ENCODE measurements around the gene MCTS1. TPM values are rescaled to one million over a fixed set of nuclear protein-coding genes. Genes with fewer than 3 reads are reported as not detected.
"Not testable (repeated sequence)": the region's sequence is repeated elsewhere in the genome, so short reads cannot be mapped to it uniquely, and the experiment has no call there.

Gene MCTS1
- total RNA-seq, 8 experiments from 2014 or later: 48.9 to 116 (median 73.0) TPM

DNA sequence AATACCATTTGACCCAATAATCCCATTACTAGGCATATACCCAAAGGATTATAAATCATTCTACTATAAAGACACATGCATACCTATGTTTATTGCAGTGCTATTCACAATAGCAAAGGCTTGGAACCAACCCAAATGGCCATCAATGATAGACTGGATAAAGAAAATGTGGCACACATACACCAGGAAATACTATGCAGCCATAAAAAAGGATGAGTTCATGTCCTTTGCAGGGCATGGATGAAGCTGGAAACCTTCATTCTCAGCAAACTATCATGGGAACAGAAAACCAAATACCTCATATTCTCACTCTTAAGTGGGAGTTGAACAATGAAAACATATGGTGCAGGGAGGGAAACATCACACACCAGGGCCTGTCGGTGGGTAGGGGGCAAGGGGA lies 48.4 kb downstream of the MCTS1 start:
- not testable (repeated sequence) for H3K4me1 ChIP-seq (replicated peaks in 1 of 2); ATAC-seq (replicated peaks in 6 of 8); H3K4me3 ChIP-seq; H3K27ac ChIP-seq
- in situ Hi-C loops (cut with MboI; ENCODE audit: low pct_unique_long_range_greater_than_20kb in 2 of 9, low sequenced_read_pairs in 9 of 9, unreplicated experiment in 9 of 9): loop anchor here in 1 of 9 experiments (25.0 kb wide), 1 partner anchor 140 kb away; no protein-coding TSS in a partner anchor
- 57% methylated on average over 1 of the region's 1 CpG; no CpG with 5 or more reads in 9 of the 10 experiments for WGBS, 10 experiments

DNA sequence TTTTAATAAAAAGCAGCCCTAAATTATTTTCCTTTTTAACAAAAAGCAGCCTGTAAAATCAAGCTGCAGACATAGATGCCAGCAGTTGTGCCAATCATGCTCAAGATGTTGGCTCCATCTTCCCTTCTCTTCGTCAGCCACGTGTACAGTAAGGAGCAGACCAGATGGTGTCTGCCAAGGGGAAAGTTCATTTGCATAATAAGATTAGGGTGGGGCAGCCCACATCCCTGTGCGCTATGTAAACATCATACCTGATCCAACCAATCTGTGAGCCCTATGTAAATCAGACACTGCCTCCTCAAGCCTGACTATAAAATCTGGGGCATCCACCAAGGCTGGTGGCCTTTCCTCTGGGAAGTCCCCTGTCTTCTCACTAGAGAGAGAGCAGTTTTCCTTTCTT lies 49.1 kb downstream of the MCTS1 start:
- in situ Hi-C loops (cut with MboI; ENCODE audit: low pct_unique_long_range_greater_than_20kb in 2 of 9, low sequenced_read_pairs in 9 of 9, unreplicated experiment in 9 of 9): loop anchor here in 1 of 9 experiments (25.0 kb wide), 1 partner anchor 141 kb away; no protein-coding TSS in a partner anchor
- H3K4me3 ChIP-seq: no peak overlapping the region
- H3K4me1 ChIP-seq (replicated peaks in 1 of 2): no peaks in the 10 kb centered on the region
- 33 to 70% methylated on average over 2 of the region's 3 CpGs; no CpG with 5 or more reads in 8 of the 10 experiments for WGBS, 10 experiments
- no peak overlapping the region for H3K27ac ChIP-seq
- ATAC-seq (replicated peaks in 6 of 8): peak in 3 of 8 experiments; percentile 94 to 100 (median 99)

DNA sequence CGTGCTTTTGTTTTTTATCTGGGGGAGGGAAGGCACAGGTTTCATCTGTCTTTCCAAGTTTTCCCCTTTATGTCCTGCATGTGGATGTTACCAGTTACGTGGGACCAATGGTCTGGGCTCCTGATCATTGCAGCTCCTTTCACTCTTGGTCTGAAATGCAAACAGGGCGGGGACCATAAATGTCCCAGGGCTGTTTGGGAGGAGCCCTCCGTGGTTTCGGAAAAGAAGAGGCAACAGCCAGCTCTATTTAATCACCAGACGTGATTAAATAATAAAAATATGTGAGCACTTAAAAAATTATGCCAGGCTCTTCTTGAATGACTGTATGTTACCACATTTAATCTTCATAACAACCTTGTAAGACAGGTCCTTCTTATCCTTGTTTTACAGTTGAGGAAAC lies 56.7 kb downstream of the MCTS1 start:
- Histone ChIP-seq H3K27ac (no peak overlapping the region), H3K4me3 (no peak overlapping the region), H3K4me1 (replicated peaks in 1 of 2) (no peaks in the 10 kb centered on the region)
- 0 to 82% (median 41%) methylated on average over 1 to 5 of the region's 6 CpGs; no CpG with 5 or more reads in 5 of the 10 experiments for WGBS, 10 experiments
- in situ Hi-C loops (cut with MboI; ENCODE audit: low pct_unique_long_range_greater_than_20kb in 2 of 9, low sequenced_read_pairs in 9 of 9, unreplicated experiment in 9 of 9): loop anchor here in 1 of 9 experiments (25.0 kb wide), 1 partner anchor 148 kb away; no protein-coding TSS in a partner anchor
- peak in 3 of 8 experiments; percentile 91 to 97 (median 92) for ATAC-seq (replicated peaks in 6 of 8)

Other genes with a start within 250 kb of the MCTS1 start
- under 1 TPM in 4 of 8 experiments, not detected in 4; 0.08 to 0.14 (median 0.10) TPM for gene ATP1B4, start 242.0 kb upstream of the MCTS1 start, total RNA-seq
- gene LAMP2, start 134.8 kb upstream of the MCTS1 start, total RNA-seq: 100 to 1,000 TPM in 4 of 8 experiments, 10 to 100 TPM in 4; 30.8 to 197 (median 80.6) TPM
- gene CUL4B, start 43.1 kb upstream of the MCTS1 start, total RNA-seq: 10 to 100 TPM; 35.1 to 69.6 (median 42.5) TPM
- gene C1GALT1C1, start 26.0 kb downstream of the MCTS1 start, total RNA-seq: 10 to 100 TPM in 5 of 8 experiments, 1 to 10 TPM in 3; 7.2 to 24.1 (median 13.2) TPM

All from motor neuron (in vitro differentiated cells).